ENCODE measurements around the gene CCDC192. TPM values are rescaled to one million over a fixed set of nuclear protein-coding genes. Genes with fewer than 3 reads are reported as not detected.
A peak's percentile ranks its signal among the peaks of the same experiment; 100 is the strongest.

CCDC192 gene
- total and polyA plus RNA-seq, 10 of the 15 experiments (the other 5 are each of a cell fraction or from before 2014, with no cell fraction given) = 0.20 to 0.79 (median 0.32) TPM; not detected in 4

GRCh38 chr5:127832067-127832466, 128.9 kb downstream of the CCDC192 start (continued):
- no peak for TF ChIP-seq ZBTB33 (IDR thresholded peaks at IDR 0.05)

GRCh38 chr5:127834094-127834531, 130.9 kb downstream of the CCDC192 start:
- H3K4me1 ChIP-seq (ENCODE audit: control insufficient read depth, insufficient read depth, low read length) = no peaks in the 10 kb centered on the region
- in situ Hi-C loops (cut with MboI) (no loop called here), intact Hi-C loops (cut with micrococcal nuclease; ENCODE audit: unreplicated experiment) (no loop called here)
- CTCF ChIA-PET = interaction anchor here (0.6 to 2.2 kb wide), 12 partner anchors 10 to 650 kb away, joined by 3 to 15 read pairs (median 4); no protein-coding TSS in a partner anchor
- no peaks in the 10 kb centered on the region for H4K20me1 ChIP-seq (ENCODE audit: control insufficient read depth, insufficient read depth)
- POLR2A ChIA-PET = interaction anchor here (1.0 kb wide), 2 partner anchors 19 to 34 kb away, joined by 3 read pairs; no protein-coding TSS in a partner anchor
- WGBS (ENCODE audit: insufficient coverage, insufficient replicate concordance, low lambda C conversion rate, missing lambda C conversion rate) = 0% methylated on average over 2 of the region's 2 CpGs
- no peaks in the 10 kb centered on the region for H3K36me3 ChIP-seq (ENCODE audit: control insufficient read depth in 2 of 2, insufficient read depth in 2 of 2, low read length in 1 of 2)
- no peak overlapping the region for H2AFZ ChIP-seq (ENCODE audit: control insufficient read depth, low read depth, low read length)
- no peaks in the 10 kb centered on the region for H3K79me2 ChIP-seq (ENCODE audit: control insufficient read depth, insufficient read depth, low read length)
- no TSS peak for BruUV-seq (replicated peaks)
- no peak overlapping the region for H3K27ac ChIP-seq (ENCODE audit: control insufficient read depth, insufficient read depth)
- ATAC-seq (peak; percentile 65), FAIRE-seq (no peak), DNase-seq (ENCODE audit: low read depth, low spot score) (no peak)
- TF ChIP-seq RAD21 (IDR thresholded peaks at IDR 0.05; ENCODE audit: insufficient read depth, low read depth, low read length) (0 out of 2 replicates have a peak, but pooled peaks have one; percentile 10), FOXK2 (IDR thresholded peaks at IDR 0.05) (no peak), NRF1 (conservative IDR thresholded peaks at IDR 0.05; ENCODE audit: low read depth, low read length) (no peak), ZNF274 (IDR thresholded peaks at IDR 0.05; ENCODE audit: insufficient read depth, insufficient read length) (no peak), ZNF24 (IDR thresholded peaks at IDR 0.05) (0 out of 2 replicates have a peak, but pooled peaks have one; percentile 28)
- TF ChIP-seq, protein P1, sequence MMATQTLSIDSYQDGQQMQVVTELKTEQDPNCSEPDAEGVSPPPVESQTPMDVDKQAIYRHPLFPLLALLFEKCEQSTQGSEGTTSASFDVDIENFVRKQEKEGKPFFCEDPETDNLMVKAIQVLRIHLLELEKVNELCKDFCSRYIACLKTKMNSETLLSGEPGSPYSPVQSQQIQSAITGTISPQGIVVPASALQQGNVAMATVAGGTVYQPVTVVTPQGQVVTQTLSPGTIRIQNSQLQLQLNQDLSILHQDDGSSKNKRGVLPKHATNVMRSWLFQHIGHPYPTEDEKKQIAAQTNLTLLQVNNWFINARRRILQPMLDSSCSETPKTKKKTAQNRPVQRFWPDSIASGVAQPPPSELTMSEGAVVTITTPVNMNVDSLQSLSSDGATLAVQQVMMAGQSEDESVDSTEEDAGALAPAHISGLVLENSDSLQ (IDR thresholded peaks at IDR 0.05) = 0 out of 2 replicates have a peak, but pooled peaks have one; percentile 7
- H3K4me2 ChIP-seq (ENCODE audit: control insufficient read depth, insufficient read depth) = no peak overlapping the region
- H3K9ac ChIP-seq (ENCODE audit: control insufficient read depth, insufficient read depth, low read length) = no peak overlapping the region
- no peaks in the 10 kb centered on the region; the same call in 2 of the 3 replicates for H3K9me3 ChIP-seq (replicated peaks; ENCODE audit: control insufficient read depth, insufficient read depth, low read length)
- RAD21 ChIA-PET (ENCODE audit: unreplicated experiment) = interaction anchor here (0.7 to 1.7 kb wide), 7 partner anchors 8 to 367 kb away, joined by 3 to 6 read pairs (median 4); no protein-coding TSS in a partner anchor
- no peak overlapping the region for H3K4me3 ChIP-seq
- SMC1A ChIA-PET (ENCODE audit: uncharacterized antibody, unreplicated experiment) = interaction anchor here (0.7 to 2.4 kb wide), 17 partner anchors 8 to 363 kb away, joined by 3 to 13 read pairs (median 5); no protein-coding TSS in a partner anchor
- H3K27me3 ChIP-seq (replicated peaks in 1 of 2; ENCODE audit: control insufficient read depth in 2 of 2, insufficient read depth in 2 of 2, low read length in 1 of 2) = no peaks in the 10 kb centered on the region

Data from GM12878 (cell line).